Fibroblast of peridontal ligament (primary cell): ENCODE results near the gene DMRTA2.

Experiments used
- DNase-seq: peaks from one replicate; pipeline ENCODE4 v3.0.0-alpha.2; 2010; ENCODE audit errors: extremely low read depth

Gene DMRTA2

GRCh38 chr1:50422946-50423669, at the start of gene DMRTA2:
DMRTA2 (minus strand) TSS chr1:50423443; CDS start chr1:50421536, 1,907 bp downstream.
- no peak for DNase-seq

GRCh38 chr1:50471967-50472366, 48.7 kb upstream of the DMRTA2 start:
- no peak for DNase-seq

- no peak for DNase-seq
Measured at GRCh38 chr1:50462964-50463363, 39.7 kb upstream of the DMRTA2 start.

GRCh38 chr1:50458507-50458906, 35.3 kb upstream of the DMRTA2 start:
- DNase-seq: peak; percentile 23

- no peak for DNase-seq
Measured at GRCh38 chr1:50454911-50455310, 31.7 kb upstream of the DMRTA2 start.

- DNase-seq: no peak
Measured at GRCh38 chr1:50453266-50453665, 30.0 kb upstream of the DMRTA2 start.

GRCh38 chr1:50452700-50453099, 29.5 kb upstream of the DMRTA2 start:
- DNase-seq: no peak

GRCh38 chr1:50450861-50451653, 27.8 kb upstream of the DMRTA2 start:
- DNase-seq: no peak

- peak; percentile 85 for DNase-seq
Measured at GRCh38 chr1:50447961-50448360, 24.7 kb upstream of the DMRTA2 start.

GRCh38 chr1:50441183-50441582, 17.9 kb upstream of the DMRTA2 start:
- DNase-seq: no peak

GRCh38 chr1:50438945-50439344, 15.7 kb upstream of the DMRTA2 start:
- no peak for DNase-seq

- DNase-seq: no peak
Measured at GRCh38 chr1:50436489-50436888, 13.2 kb upstream of the DMRTA2 start.

GRCh38 chr1:50430010-50430405, 6.8 kb upstream of the DMRTA2 start:
- DNase-seq: no peak

GRCh38 chr1:50427818-50428779, 4.9 kb upstream of the DMRTA2 start:
- no peak for DNase-seq

- DNase-seq: no peak
Measured at GRCh38 chr1:50427086-50427817, 4.0 kb upstream of the DMRTA2 start.

GRCh38 chr1:50426702-50427085, 3.5 kb upstream of the DMRTA2 start:
- no peak for DNase-seq

- DNase-seq: no peak
Measured at GRCh38 chr1:50426108-50426700, 3.0 kb upstream of the DMRTA2 start.

- DNase-seq: no peak
Measured at GRCh38 chr1:50425376-50426107, 2.3 kb upstream of the DMRTA2 start.

GRCh38 chr1:50424884-50425375, 1.7 kb upstream of the DMRTA2 start:
- no peak for DNase-seq
